GM12865 (cell line): ENCODE measurements around the gene CTRB1.

Experiments used
- DNase-seq: peaks from one replicate; pipeline ENCODE4 v3.0.0; 2010; ENCODE audit warnings: low read depth
- H3K4me3 ChIP-seq: 2 replicates; pipeline ENCODE4 v1.5.1; 2011; ENCODE audit warnings: mild to moderate bottlenecking, low read depth, low read length, control low read depth
- CTCF ChIP-seq: IDR thresholded peaks from 2 replicates; pipeline ENCODE4 v1.5.1; 2011; ENCODE audit warnings: low read length, control low read depth, low read depth, inconsistent platforms; ENCODE audit not compliant: insufficient read depth; ENCODE audit errors: missing control alignments

CTRB1 gene

GRCh38 chr16:75234856-75235696 lies 16.3 kb downstream of the CTRB1 start:
- DNase-seq, result no peak
- H3K4me3 ChIP-seq, result no peak overlapping the region
- TF ChIP-seq CTCF, result no peak

GRCh38 chr16:75235721-75236193 lies 17.0 kb downstream of the CTRB1 start:
- H3K4me3 ChIP-seq, result no peak overlapping the region
- TF ChIP-seq CTCF, result no peak
- no peak for DNase-seq

- no peak overlapping the region for H3K4me3 ChIP-seq
- no peak for DNase-seq
- no peak for TF ChIP-seq CTCF
These were observed 17.4 kb downstream of the CTRB1 start for GRCh38 chr16:75236232-75236631.

GRCh38 chr16:75236736-75237397 lies 18.1 kb downstream of the CTRB1 start:
- TF ChIP-seq CTCF, result no peak
- DNase-seq, result no peak
- H3K4me3 ChIP-seq, result no peak overlapping the region

- DNase-seq, result no peak
- H3K4me3 ChIP-seq, result no peak overlapping the region
- no peak for TF ChIP-seq CTCF
These were observed 18.8 kb downstream of the CTRB1 start for GRCh38 chr16:75237398-75238131.

- TF ChIP-seq CTCF, result no peak
- DNase-seq, result no peak
- no peak overlapping the region for H3K4me3 ChIP-seq
These were observed 19.5 kb downstream of the CTRB1 start for GRCh38 chr16:75238132-75238852.
